Neural progenitor cell (in vitro differentiated cells): ENCODE measurements around the gene OTOGL. TPM values are rescaled to one million over a fixed set of nuclear protein-coding genes. Genes with fewer than 3 reads are reported as not detected.

Experiments
- DNase-seq: peaks from one replicate; pipeline ENCODE4 v3.0.0-alpha.2; 2016; ENCODE audit warnings: low spot score
- H2AFZ ChIP-seq: fragments of 200-600 bp; sonication (generic); replicated peaks from 2 replicates; pipeline ENCODE4 v1.6.1; 2016; ENCODE audit warnings: antibody characterized with exemption
- H3F3A ChIP-seq: fragments of 200-600 bp; sonication (generic); 2 replicates; pipeline ENCODE4 v1.6.1; 2016; ENCODE audit warnings: antibody characterized with exemption, low read depth
- H3K27ac ChIP-seq: fragments of 200-600 bp; sonication (generic); 2 replicates; pipeline ENCODE4 v1.5.1; 2016; ENCODE audit warnings: mild to moderate bottlenecking
- H3K27me3 ChIP-seq: fragments of 200-600 bp; sonication (generic); 2 replicates; pipeline ENCODE4 v1.6.1; 2016; ENCODE audit warnings: mild to moderate bottlenecking, moderate library complexity
- H3K36me3 ChIP-seq: fragments of 200-600 bp; sonication (generic); 2 replicates; pipeline ENCODE4 v1.5.1; 2016
- H3K4me1 ChIP-seq: fragments of 200-600 bp; sonication (generic); 2 replicates; pipeline ENCODE4 v1.6.1; 2016; ENCODE audit warnings: mixed run types
- H3K4me2 ChIP-seq: fragments of 200-600 bp; sonication (generic); 2 replicates; pipeline ENCODE4 v1.6.1; 2016
- H3K4me3 ChIP-seq: fragments of 200-600 bp; sonication (generic); 2 replicates; pipeline ENCODE4 v1.5.1; 2016
- H3K79me2 ChIP-seq: fragments of 200-600 bp; sonication (generic); 2 replicates; pipeline ENCODE4 v1.6.1; 2016; ENCODE audit warnings: low read depth
- H3K9ac ChIP-seq: fragments of 200-600 bp; sonication (generic); 2 replicates; pipeline ENCODE4 v1.6.1; 2016
- H3K9me3 ChIP-seq: fragments of 200-600 bp; sonication (generic); 2 replicates; pipeline ENCODE4 v1.5.1; 2016; ENCODE audit warnings: low read depth
- H4K20me1 ChIP-seq: fragments of 200-600 bp; sonication (generic); 2 replicates; pipeline ENCODE4 v1.6.1; 2016; ENCODE audit warnings: low read depth
- H3K27ac Mint-ChIP-seq: 3 replicates; pipeline ENCODE4 v1.8.0; 2021; ENCODE audit warnings: mixed read lengths
- H3K27me3 Mint-ChIP-seq: 2 replicates; pipeline ENCODE4 v1.8.0; 2022; ENCODE audit warnings: low read depth, mild to moderate bottlenecking, inconsistent platforms, moderate library complexity, mixed read lengths; ENCODE audit not compliant: insufficient read depth
- H3K36me3 Mint-ChIP-seq: 3 replicates; pipeline ENCODE4 v1.8.0; 2021; ENCODE audit warnings: mixed read lengths
- H3K4me1 Mint-ChIP-seq: 3 replicates; pipeline ENCODE4 v1.8.0; 2021; ENCODE audit warnings: mixed read lengths
- H3K4me3 Mint-ChIP-seq: 3 replicates; pipeline ENCODE4 v1.8.0; 2021; ENCODE audit warnings: mild to moderate bottlenecking, moderate library complexity, mixed read lengths
- H3K9me3 Mint-ChIP-seq: 3 replicates; pipeline ENCODE4 v1.8.0; 2020; ENCODE audit warnings: mixed read lengths
- EZH2 ChIP-seq: fragments of 200-600 bp; sonication (generic); IDR thresholded peaks from 2 replicates; pipeline ENCODE4 v1.6.1; 2017; ENCODE audit warnings: antibody characterized with exemption, mild to moderate bottlenecking, moderate library complexity
- EZH2phosphoT487 ChIP-seq: fragments of 200-600 bp; sonication (generic); IDR thresholded peaks from 2 replicates; pipeline ENCODE4 v1.6.1; 2017; ENCODE audit warnings: antibody characterized with exemption
- total RNA-seq: library from RNA; depleted of rRNA; stranded (reverse); fragments of >200 nt; gene quantifications from 2 replicates; pipeline ENCODE4 v1.2.3, GENCODE V29; 2015; ENCODE audit warnings: low replicate concordance
- TF ChIP-seq, protein P1 (sequence below): fragments of 200-600 bp; sonication (generic); IDR thresholded peaks from 2 replicates; pipeline ENCODE4 v1.5.1; 2017; ENCODE audit warnings: antibody characterized with exemption, mild to moderate bottlenecking

Gene OTOGL
- total RNA-seq, 1 donor from 2014 or later, result 0.13 TPM

DNA sequence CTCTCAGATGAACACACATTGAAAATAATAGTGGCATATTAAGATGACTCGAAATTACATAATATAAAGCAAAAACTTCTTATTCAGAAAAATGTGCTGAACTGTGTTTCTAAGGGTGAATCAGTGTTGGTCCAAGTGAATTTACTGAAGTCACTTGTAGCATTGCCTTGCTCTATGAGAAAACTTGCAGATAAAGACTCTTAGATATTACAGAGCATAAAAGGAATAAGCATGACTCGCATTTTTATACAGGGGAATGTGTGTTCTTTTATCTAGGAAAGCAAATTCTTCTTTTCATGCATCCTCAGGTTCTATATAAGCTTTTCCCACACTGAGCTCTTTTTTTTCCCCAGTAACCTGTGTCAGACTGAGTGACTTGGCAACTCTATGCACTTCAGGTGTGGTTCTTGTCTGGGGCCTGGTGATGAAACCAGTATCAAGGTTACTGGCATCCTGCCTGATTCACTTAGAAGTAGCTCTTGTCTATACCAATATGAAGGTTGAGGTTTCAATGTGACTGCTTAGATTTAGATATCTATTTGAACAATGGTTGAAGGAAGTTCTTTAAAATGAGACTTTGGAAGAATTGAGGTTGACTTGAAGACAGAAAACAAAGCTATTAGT is 76.1 kb downstream of the OTOGL start:
- no peak overlapping the region for H2AFZ ChIP-seq

DNA sequence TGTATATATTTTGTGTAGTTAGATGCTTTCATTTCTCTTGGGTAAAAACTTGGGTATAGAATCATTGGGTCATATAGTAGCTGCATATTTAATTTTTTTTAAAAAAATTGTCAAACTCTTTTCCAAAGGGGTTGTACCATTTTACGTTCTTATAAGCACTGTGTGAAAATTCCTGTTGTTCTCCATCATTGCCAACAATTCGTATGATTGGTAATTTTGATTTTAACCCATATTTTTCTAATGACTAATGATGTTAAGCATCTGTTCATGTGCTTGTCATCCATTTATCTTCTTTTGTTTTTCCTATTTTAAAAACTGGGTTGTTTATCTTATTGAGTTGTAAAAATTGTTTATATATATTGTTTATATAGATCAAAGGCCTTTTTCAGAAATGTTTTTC is 77.4 kb downstream of the OTOGL start:
- Histone ChIP-seq H3K27ac (no peak overlapping the region), H3K4me1 (peaks cover 3% of the 10 kb centered on the region)

More for the DNA sequence above, 76.1 kb downstream of the OTOGL start:
- H3K4me3 ChIP-seq, result no peak overlapping the region
- no peaks in the 10 kb centered on the region for H3K36me3 Mint-ChIP-seq
- H3K36me3 ChIP-seq, result no peaks in the 10 kb centered on the region
- no peaks in the 10 kb centered on the region for H3K27me3 ChIP-seq
- TF ChIP-seq EZH2phosphoT487 (no peak), EZH2 (no peak)
- TF ChIP-seq, protein P1, sequence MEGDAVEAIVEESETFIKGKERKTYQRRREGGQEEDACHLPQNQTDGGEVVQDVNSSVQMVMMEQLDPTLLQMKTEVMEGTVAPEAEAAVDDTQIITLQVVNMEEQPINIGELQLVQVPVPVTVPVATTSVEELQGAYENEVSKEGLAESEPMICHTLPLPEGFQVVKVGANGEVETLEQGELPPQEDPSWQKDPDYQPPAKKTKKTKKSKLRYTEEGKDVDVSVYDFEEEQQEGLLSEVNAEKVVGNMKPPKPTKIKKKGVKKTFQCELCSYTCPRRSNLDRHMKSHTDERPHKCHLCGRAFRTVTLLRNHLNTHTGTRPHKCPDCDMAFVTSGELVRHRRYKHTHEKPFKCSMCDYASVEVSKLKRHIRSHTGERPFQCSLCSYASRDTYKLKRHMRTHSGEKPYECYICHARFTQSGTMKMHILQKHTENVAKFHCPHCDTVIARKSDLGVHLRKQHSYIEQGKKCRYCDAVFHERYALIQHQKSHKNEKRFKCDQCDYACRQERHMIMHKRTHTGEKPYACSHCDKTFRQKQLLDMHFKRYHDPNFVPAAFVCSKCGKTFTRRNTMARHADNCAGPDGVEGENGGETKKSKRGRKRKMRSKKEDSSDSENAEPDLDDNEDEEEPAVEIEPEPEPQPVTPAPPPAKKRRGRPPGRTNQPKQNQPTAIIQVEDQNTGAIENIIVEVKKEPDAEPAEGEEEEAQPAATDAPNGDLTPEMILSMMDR, result no peak
- H3F3A ChIP-seq, result no peaks in the 10 kb centered on the region
- no peak overlapping the region for H3K9ac ChIP-seq
- H3K4me1 Mint-ChIP-seq, result no peaks in the 10 kb centered on the region
- peaks cover 3% of the 10 kb centered on the region for H3K4me1 ChIP-seq
- no peak overlapping the region for H3K4me2 ChIP-seq
- no peaks in the 10 kb centered on the region for H3K79me2 ChIP-seq
- no peaks in the 10 kb centered on the region for H4K20me1 ChIP-seq
- H3K27ac ChIP-seq, result no peak overlapping the region
- H3K27me3 Mint-ChIP-seq, result no peaks in the 10 kb centered on the region
- no peaks in the 10 kb centered on the region for H3K9me3 Mint-ChIP-seq
- H3K27ac Mint-ChIP-seq, result no peak overlapping the region
- no peak for DNase-seq
- no peaks in the 10 kb centered on the region for H3K9me3 ChIP-seq
- H3K4me3 Mint-ChIP-seq, result no peak overlapping the region

DNA sequence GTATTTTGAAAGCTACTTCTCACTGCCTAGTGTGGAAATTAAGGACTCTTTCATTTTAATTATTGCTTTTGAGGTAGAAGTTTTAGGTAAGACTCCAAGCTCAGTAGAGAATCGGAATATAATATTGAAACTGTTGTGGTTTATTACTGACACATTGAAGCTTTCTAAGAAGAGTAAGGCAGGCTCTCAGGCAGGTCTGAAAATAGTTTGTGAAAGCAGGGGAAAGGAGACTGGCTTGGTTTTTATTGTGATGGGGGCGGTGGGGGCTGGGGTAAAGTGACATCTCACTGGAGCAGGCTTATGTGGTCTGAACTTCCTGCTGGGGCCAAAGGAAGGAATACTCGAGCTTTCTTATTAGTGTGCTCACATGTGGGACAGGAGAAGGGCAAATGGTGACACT is 79.5 kb downstream of the OTOGL start:
- H2AFZ ChIP-seq, result no peak overlapping the region
- no peaks in the 10 kb centered on the region for H4K20me1 ChIP-seq
- H3K4me3 ChIP-seq, result no peak overlapping the region
- TF ChIP-seq EZH2 (no peak), EZH2phosphoT487 (no peak)
- TF ChIP-seq, protein P1, result no peak
- H3K27ac ChIP-seq, result no peak overlapping the region
- no peak for DNase-seq
- no peaks in the 10 kb centered on the region for H3K4me1 ChIP-seq
- H3K36me3 Mint-ChIP-seq, result no peaks in the 10 kb centered on the region
- H3K9ac ChIP-seq, result no peak overlapping the region
- no peaks in the 10 kb centered on the region for H3K79me2 ChIP-seq
- H3K4me2 ChIP-seq, result no peak overlapping the region
- no peaks in the 10 kb centered on the region for H3K27me3 Mint-ChIP-seq
- no peak overlapping the region for H3K4me3 Mint-ChIP-seq
- no peaks in the 10 kb centered on the region for H3K27me3 ChIP-seq
- no peak overlapping the region for H3K27ac Mint-ChIP-seq
- H3F3A ChIP-seq, result no peaks in the 10 kb centered on the region
- no peaks in the 10 kb centered on the region for H3K9me3 ChIP-seq
- H3K9me3 Mint-ChIP-seq, result no peaks in the 10 kb centered on the region
- H3K4me1 Mint-ChIP-seq, result no peaks in the 10 kb centered on the region
- no peaks in the 10 kb centered on the region for H3K36me3 ChIP-seq

More for the DNA sequence above, 77.4 kb downstream of the OTOGL start:
- no peaks in the 10 kb centered on the region for H3K4me1 Mint-ChIP-seq
- Histone ChIP-seq H3K9ac (no peak overlapping the region), H2AFZ (no peak overlapping the region), H3K4me3 (no peak overlapping the region), H3K79me2 (no peaks in the 10 kb centered on the region), H3K27me3 (no peaks in the 10 kb centered on the region), H3K9me3 (no peaks in the 10 kb centered on the region), H3F3A (no peaks in the 10 kb centered on the region), H3K36me3 (no peaks in the 10 kb centered on the region), H3K4me2 (no peak overlapping the region), H4K20me1 (no peaks in the 10 kb centered on the region)
- no peak overlapping the region for H3K4me3 Mint-ChIP-seq
- TF ChIP-seq EZH2, result no peak
- TF ChIP-seq EZH2phosphoT487, result no peak
- TF ChIP-seq, protein P1, result no peak
- DNase-seq, result no peak
- H3K9me3 Mint-ChIP-seq, result no peaks in the 10 kb centered on the region
- no peaks in the 10 kb centered on the region for H3K27me3 Mint-ChIP-seq
- H3K36me3 Mint-ChIP-seq, result no peaks in the 10 kb centered on the region
- no peak overlapping the region for H3K27ac Mint-ChIP-seq
